Mucosa of rectum (tissue), 2 donors: ENCODE results near the gene AHRR.

Experiments used
- H3K27ac ChIP-seq, 2 donors: one replicate each; pipeline ENCODE4 v1.7.0; 2013; ENCODE audit warnings: inconsistent platforms in 2 of 2, low read depth in 2 of 2, low read length in 2 of 2
- H3K27me3 ChIP-seq, 2 donors: one replicate each; pipeline ENCODE4 v1.7.0; 2013; ENCODE audit warnings: low read length in 2 of 2; ENCODE audit not compliant: control insufficient read depth in 2 of 2, insufficient read depth in 2 of 2
- H3K36me3 ChIP-seq, 2 donors: one replicate each; pipeline ENCODE4 v1.7.0; 2013; ENCODE audit warnings: low read length in 2 of 2; ENCODE audit not compliant: control insufficient read depth in 2 of 2, insufficient read depth in 2 of 2
- H3K4me1 ChIP-seq, 2 donors: one replicate each; pipeline ENCODE4 v1.7.0; 2013; ENCODE audit warnings: low read length in 2 of 2, mild to moderate bottlenecking in 1 of 2; ENCODE audit not compliant: control insufficient read depth in 2 of 2, insufficient read depth in 2 of 2
- H3K4me3 ChIP-seq, 2 donors: one replicate each; pipeline ENCODE4 v1.7.0; 2013; ENCODE audit warnings: low read length in 2 of 2
- H3K9ac ChIP-seq, 2 donors: one replicate each; pipeline ENCODE4 v1.7.0; 2013; ENCODE audit warnings: low read length in 2 of 2, low read depth in 1 of 2, mild to moderate bottlenecking in 1 of 2
- H3K9me3 ChIP-seq, 2 donors: one replicate each; pipeline ENCODE4 v1.7.0; 2013; ENCODE audit warnings: low read length in 2 of 2; ENCODE audit not compliant: control insufficient read depth in 2 of 2
- donor health status: healthy.
- donor health status: Normal muscosa, but diverticular disease.

AHRR gene

DNA sequence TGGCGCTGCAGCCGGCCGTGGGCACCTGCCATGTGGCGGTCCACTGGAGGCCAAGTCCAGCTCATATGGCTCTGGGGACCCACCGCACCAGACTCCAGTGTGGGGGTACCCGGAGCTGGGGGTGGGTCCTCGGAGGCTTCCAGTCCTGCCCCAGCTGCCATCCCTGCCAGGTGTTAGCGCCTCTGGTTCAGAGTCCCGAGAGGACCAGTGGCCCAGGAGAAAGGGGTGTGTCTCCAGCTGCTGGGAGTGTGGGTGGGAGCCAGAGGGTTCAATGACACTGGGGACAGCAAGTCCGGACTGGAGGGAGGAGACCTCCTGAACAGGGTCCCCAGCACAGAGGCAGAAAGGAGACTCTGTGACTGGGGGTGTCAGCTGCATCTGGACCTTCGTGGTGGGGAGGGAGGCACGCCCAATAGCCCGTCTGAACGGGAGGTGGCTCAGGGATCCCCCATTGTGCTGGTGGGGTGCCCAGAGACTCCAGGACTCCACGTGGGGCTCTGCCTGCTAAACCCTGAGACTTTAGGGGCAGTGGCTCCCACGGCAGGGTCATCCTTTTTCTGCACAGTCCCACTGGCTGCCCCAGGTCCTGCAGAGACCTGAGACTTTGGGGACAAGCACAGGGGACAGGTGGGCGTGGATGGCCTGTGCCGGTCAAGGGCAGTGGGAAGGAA is 2.4 kb upstream of the AHRR start:
- Histone ChIP-seq H3K9me3 (no peaks in the 10 kb centered on the region), H3K4me3 (no peak overlapping the region), H3K36me3 (peaks cover 8 to 13% of the 10 kb centered on the region in 2 donors), H3K4me1 (peaks cover 2 to 3% of the 10 kb centered on the region in 2 donors), H3K27me3 (peaks cover 15 to 28% of the 10 kb centered on the region in 2 donors), H3K27ac (no peak overlapping the region), H3K9ac (no peak overlapping the region)

DNA sequence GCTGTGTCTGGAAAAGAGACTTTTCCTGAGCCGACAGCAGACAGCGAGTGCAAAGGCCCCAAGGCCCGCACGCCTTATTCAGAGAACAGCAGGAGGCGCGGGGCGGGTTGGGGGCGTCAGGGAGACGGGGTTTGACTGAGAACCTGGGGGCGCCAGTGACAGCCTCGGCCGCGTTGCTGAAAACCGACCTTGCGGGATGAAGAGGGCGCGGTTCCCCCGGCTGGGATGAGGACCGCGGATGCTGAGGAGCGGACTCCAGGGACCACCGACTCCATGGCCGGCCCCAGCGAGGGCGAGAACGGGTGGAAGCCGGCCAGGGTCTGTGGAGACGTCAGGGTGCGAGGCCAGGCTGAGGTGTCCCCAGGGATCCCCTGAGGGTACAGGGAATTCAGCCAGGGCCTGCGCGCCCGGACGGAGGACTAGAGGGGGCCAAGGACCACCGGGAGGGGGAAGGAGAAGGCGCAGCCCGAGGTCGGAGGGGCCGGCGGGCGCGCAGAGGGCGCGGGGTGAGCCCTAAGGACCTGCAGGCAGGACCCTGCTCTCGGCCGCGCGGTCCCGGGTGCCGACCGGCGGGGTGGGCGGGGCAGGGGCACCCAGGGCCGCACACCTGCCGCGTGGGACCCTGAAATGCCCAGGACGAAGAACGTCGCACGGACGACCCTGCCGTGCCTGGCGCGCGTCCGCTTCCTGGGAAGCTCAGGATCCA is 837 bp upstream of the AHRR start:
- H3K27ac ChIP-seq = no peak overlapping the region
- no peaks in the 10 kb centered on the region for H3K9me3 ChIP-seq
- no peaks in the 10 kb centered on the region for H3K36me3 ChIP-seq
- peak overlapping the region; percentile 59 to 62 for H3K4me3 ChIP-seq
- H3K9ac ChIP-seq = peak overlapping the region in 1 of 2 donors; percentile 26
- peaks cover 15 to 28% of the 10 kb centered on the region in 2 donors for H3K27me3 ChIP-seq
- H3K4me1 ChIP-seq = peaks cover 2 to 3% of the 10 kb centered on the region in 2 donors

DNA sequence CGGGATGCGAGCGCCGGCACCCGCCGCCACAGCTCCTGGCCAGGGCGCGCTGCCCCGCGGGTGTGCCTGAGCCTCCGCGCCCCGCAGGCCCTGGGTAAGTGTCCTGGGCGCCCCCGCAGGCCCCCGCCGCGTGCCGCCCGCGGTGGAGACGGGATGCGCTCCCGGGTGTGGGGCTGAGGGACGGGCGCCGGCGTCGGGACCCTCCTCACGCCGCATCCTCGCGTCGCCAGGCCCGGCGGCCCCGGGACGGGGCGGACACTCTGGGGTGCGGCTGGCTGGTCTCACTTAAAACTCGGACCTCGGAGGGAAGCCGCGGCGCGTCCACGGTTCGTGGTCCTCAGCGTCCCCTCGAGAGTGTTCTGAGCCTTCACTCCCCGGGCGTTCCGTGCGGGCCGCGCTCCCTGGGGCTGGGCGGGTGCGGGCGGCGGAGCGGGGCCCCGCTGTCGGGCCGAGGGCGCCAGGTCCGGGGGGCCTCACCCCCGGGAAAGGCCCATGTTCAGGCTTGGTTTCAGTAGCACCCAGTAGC is 275 bp downstream of the AHRR start:
- peak overlapping the region; percentile 24 to 26 for H3K9ac ChIP-seq
- peaks cover 2 to 3% of the 10 kb centered on the region in 2 donors for H3K4me1 ChIP-seq
- H3K27me3 ChIP-seq = peaks cover 15 to 28% of the 10 kb centered on the region in 2 donors
- H3K36me3 ChIP-seq = no peaks in the 10 kb centered on the region
- no peaks in the 10 kb centered on the region for H3K9me3 ChIP-seq
- H3K27ac ChIP-seq = peak overlapping the region in 1 of 2 donors; percentile 38
- peak overlapping the region; percentile 33 to 54 for H3K4me3 ChIP-seq

DNA sequence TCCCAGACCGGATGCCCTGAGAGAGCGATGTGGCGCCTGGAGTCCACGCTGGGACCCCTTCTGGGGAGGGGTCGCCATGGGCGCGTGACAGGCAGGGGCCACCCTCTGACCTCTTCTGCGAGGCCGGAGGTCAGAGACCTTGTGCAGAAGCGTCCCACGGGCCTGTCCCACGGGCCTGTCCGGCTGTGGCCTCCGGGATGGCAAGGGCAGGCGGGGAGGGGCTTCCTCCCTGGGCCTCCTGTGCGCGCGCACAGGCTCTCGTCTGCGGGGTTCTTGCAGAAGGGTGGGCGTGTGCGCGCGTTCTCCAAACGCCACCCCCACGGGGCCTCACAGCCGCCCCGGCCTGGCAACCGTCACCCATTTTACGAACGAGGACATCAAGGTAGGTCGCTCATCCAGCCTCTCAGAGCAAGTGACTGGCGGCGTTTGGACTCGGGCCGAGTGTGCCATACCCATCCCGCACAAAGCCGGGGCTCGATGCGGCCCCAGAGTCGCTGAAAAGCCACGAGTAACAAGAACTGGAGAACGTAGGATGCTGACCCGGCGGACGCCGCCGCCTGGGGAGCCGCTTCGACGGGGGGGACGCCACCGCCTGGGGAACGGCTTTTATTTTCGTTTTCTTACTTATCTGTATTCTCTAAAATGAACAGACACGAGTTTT is 897 bp downstream of the AHRR start:
- H3K27ac ChIP-seq = peak overlapping the region in 1 of 2 donors; percentile 38
- H3K27me3 ChIP-seq = peaks cover 15 to 28% of the 10 kb centered on the region in 2 donors
- H3K4me3 ChIP-seq = peak overlapping the region; percentile 33 to 54
- H3K9me3 ChIP-seq = no peaks in the 10 kb centered on the region
- no peaks in the 10 kb centered on the region for H3K36me3 ChIP-seq
- H3K9ac ChIP-seq = no peak overlapping the region
- peaks cover 2 to 3% of the 10 kb centered on the region in 2 donors for H3K4me1 ChIP-seq

DNA sequence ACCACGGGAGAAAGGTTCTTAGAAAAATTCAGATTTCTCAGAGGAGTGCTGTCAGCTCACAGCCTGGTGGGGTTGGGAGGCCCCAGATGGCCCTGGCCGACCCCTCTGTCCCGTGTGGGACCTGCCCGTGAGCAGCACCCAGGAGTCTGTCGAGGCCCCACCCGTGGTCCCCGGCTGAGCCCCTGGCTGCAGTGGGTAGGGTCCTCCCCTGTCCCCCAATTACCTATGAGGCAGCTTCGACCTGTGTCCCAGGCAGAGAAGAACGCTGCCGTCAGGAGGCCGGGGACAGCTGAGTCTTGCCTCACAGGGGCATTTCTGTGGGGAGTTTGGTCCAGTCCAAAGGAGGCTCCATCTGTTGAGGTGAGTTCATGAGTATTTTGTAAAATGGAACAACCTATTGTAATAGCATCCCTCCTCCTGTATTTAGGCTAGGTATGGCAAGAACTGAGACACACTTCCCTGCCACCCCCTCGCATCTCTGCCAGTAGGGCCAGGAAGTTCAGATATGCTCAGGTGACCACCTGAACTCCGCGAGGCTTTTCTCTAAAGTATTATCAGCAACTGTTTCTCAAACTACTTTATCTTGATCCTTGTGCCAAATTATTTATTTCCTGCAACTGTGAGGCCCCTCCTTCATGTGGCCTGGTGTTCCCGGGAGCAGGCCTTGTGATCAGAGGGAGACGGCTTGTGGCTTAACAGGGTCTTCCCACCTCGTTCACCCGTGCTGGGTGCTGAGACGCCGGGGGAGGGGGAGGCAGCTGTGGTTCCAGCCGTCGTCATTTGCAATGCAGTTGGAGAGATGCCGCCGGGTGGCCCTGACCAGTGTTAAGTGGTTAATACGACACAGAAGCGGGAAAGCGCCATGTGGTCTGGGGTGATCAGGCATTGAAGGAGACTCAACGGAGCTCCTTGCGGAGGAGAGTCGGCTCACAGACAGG is 1.7 kb downstream of the AHRR start:
- Histone ChIP-seq H3K9me3 (no peaks in the 10 kb centered on the region), H3K9ac (no peak overlapping the region), H3K27me3 (peaks cover 15 to 28% of the 10 kb centered on the region in 2 donors), H3K27ac (no peak overlapping the region), H3K4me1 (peaks cover 2 to 3% of the 10 kb centered on the region in 2 donors), H3K4me3 (peak overlapping the region in 1 of 2 donors; percentile 20), H3K36me3 (no peaks in the 10 kb centered on the region)

DNA sequence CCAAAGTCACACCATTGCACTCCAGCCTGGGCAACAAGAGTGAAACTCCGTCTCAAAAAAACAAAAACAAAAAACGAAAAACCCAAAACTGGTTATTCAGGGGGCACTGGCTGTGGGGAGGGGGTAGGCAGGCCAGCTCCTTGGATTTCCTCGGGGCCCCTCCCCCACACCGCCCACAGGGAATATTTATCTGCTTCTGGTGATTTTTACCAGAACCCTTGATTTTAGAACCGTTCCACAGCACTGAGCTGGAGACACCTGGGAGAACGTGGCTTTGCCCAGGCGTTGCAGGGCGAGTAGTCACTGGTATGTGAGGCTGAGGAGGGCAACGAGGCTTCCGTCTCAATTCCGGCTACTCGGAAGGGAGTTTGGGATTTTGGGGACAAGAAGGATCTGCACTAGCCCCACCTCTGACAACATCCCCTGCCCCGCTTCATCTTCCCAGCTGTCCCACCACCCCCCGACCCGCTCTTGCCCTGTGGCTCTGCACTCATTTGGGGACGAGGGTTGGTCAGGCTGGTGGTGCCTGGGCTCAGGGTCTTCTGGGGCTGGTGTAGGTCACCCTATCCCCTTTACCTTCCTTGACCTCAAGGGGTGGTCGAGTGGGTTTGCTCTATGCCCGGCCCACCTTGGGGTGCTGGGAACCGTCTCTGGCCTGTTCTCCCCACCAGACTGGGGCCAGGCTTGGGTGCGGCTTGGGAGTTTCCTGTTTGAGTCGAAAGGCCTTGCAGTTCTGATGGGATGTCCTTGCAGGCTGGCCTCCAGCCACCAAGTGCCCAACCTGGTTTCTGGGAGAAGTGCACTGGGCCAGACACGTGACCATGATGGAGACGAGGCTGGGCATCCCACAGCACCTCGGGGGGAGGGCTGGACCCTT is 3.5 kb downstream of the AHRR start:
- Histone ChIP-seq H3K4me3 (no peak overlapping the region), H3K9ac (no peak overlapping the region), H3K9me3 (no peaks in the 10 kb centered on the region), H3K27ac (no peak overlapping the region), H3K4me1 (peaks cover 2 to 3% of the 10 kb centered on the region in 2 donors), H3K36me3 (no peaks in the 10 kb centered on the region), H3K27me3 (peaks cover 10 to 15% of the 10 kb centered on the region in 2 donors)

DNA sequence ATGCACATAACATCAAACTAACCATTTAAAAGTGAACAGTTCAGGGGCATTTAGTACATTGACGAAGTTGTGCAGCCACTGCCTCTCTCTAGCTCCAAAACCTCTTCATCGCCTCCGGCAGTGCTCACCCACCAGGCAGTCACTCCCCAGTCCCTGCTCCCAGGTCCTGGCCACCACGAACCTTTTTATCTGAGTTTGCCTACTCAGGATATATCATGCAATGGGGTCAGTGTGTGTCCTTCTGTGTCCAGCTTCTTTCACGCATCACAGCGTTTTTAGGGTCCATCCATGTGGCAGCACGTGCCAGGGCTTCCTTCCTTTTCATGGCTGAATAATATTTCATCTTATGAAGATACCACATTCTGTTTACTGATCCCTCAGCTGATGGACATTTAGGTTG is 4.6 kb downstream of the AHRR start:
- Histone ChIP-seq H3K9ac (no peak overlapping the region), H3K4me1 (peaks cover 2 to 3% of the 10 kb centered on the region in 2 donors), H3K9me3 (no peaks in the 10 kb centered on the region), H3K4me3 (no peak overlapping the region), H3K27me3 (peaks cover 6 to 10% of the 10 kb centered on the region in 2 donors), H3K36me3 (no peaks in the 10 kb centered on the region), H3K27ac (no peak overlapping the region)

DNA sequence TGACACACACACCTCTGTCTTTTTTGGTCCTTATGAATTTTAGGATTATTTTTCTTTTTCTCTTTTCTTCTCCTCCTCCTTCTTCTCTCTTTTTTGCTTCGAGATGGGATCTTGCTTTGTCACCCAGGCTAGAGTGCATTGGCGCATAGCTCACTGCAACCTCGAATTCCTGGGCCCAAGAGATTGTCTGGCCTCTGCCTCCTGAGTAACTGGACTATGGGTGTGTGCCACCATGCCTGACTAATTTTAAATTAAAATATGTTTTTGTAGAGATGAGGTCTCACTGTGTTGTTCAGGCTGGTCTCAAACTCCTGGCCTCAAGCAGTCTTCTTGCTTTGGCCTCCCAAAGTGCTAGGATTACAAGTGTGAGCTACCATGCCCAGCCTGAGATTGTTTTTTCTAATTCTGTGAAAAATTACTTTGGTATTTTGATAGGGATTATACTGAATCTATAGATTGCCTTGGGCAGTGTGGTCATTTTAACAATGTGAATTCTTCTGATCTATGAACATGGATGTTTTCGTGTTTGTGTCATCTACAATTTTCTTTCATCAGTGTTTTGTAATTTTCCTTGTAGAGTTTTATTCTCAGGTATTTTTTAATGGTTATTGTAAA is 7.7 kb downstream of the AHRR start:
- Histone ChIP-seq H3K27ac (no peak overlapping the region), H3K27me3 (no peaks in the 10 kb centered on the region), H3K9me3 (no peaks in the 10 kb centered on the region), H3K36me3 (no peaks in the 10 kb centered on the region), H3K4me1 (no peaks in the 10 kb centered on the region), H3K4me3 (no peak overlapping the region), H3K9ac (no peak overlapping the region)
